HG03558 (cell line): ENCODE measurements around the gene CYB5D1.

Experiments used
- ATAC-seq: cut with Tn5 transposase; IDR thresholded peaks from one replicate; pipeline ENCODE4 v1.9.1; 2021; ENCODE audit warnings: moderate number of reproducible peaks; ENCODE audit not compliant: unreplicated experiment; ENCODE audit errors: extremely low read depth

The CYB5D1 gene

GRCh38 chr17:7843536-7844291, 14.1 kb upstream of the CYB5D1 start:
- ATAC-seq = no peak

- ATAC-seq = no peak
Measured at GRCh38 chr17:7844292-7845154, 13.3 kb upstream of the CYB5D1 start.

GRCh38 chr17:7845359-7846062, 12.3 kb upstream of the CYB5D1 start:
- no peak for ATAC-seq

GRCh38 chr17:7846063-7846735, 11.6 kb upstream of the CYB5D1 start:
- no peak for ATAC-seq

- no peak for ATAC-seq
Measured at GRCh38 chr17:7846765-7847661, 10.8 kb upstream of the CYB5D1 start.

GRCh38 chr17:7848131-7848579, 9.6 kb upstream of the CYB5D1 start:
- no peak for ATAC-seq

- ATAC-seq = no peak
Measured at GRCh38 chr17:7848739-7849129, 9.1 kb upstream of the CYB5D1 start.

- no peak for ATAC-seq
Measured at GRCh38 chr17:7849130-7849750, 8.6 kb upstream of the CYB5D1 start.

GRCh38 chr17:7849751-7850504, 7.9 kb upstream of the CYB5D1 start:
- ATAC-seq = no peak

GRCh38 chr17:7850701-7851437, 6.9 kb upstream of the CYB5D1 start:
- no peak for ATAC-seq

GRCh38 chr17:7851438-7852261, 6.2 kb upstream of the CYB5D1 start:
- peak; percentile 41 for ATAC-seq

- no peak for ATAC-seq
Measured at GRCh38 chr17:7852262-7852670, 5.5 kb upstream of the CYB5D1 start.

GRCh38 chr17:7852919-7853690, 4.7 kb upstream of the CYB5D1 start:
- ATAC-seq = no peak

- ATAC-seq = no peak
Measured at GRCh38 chr17:7853691-7854038, 4.1 kb upstream of the CYB5D1 start.

GRCh38 chr17:7854078-7854777, 3.6 kb upstream of the CYB5D1 start:
- no peak for ATAC-seq
